Endodermal cell (in vitro differentiated cells): ENCODE results near the gene C6orf15. TPM values are rescaled to one million over a fixed set of nuclear protein-coding genes. Genes with fewer than 3 reads are reported as not detected.

Experiments used
- DNase-seq: peaks from one replicate; pipeline ENCODE4 v3.0.0-alpha.2; 2017
- H3K27ac ChIP-seq: 2 replicates; pipeline ENCODE4 v1.5.1; 2013; ENCODE audit warnings: mild to moderate bottlenecking, low read depth, low read length, moderate library complexity
- H3K27me3 ChIP-seq: 2 replicates; pipeline ENCODE4 v1.6.1; 2013; ENCODE audit warnings: mild to moderate bottlenecking, low read length, moderate library complexity; ENCODE audit not compliant: insufficient read depth, control insufficient read depth, poor library complexity, severe bottlenecking
- H3K36me3 ChIP-seq: 2 replicates; pipeline ENCODE4 v1.7.0; 2013; ENCODE audit warnings: mild to moderate bottlenecking, low read length, moderate library complexity; ENCODE audit not compliant: control insufficient read depth, insufficient read depth
- H3K4me1 ChIP-seq: one replicate; pipeline ENCODE4 v1.7.0; 2013; ENCODE audit warnings: low read length; ENCODE audit not compliant: control insufficient read depth, insufficient read depth
- H3K4me3 ChIP-seq: 2 replicates; pipeline ENCODE4 v1.5.1; 2013; ENCODE audit warnings: mild to moderate bottlenecking, low read length, moderate library complexity
- H3K9ac ChIP-seq: 2 replicates; pipeline ENCODE4 v1.6.1; 2013; ENCODE audit warnings: mild to moderate bottlenecking, low read length, moderate library complexity; ENCODE audit not compliant: poor library complexity, severe bottlenecking; ENCODE audit errors: extremely low read depth
- H3K9me3 ChIP-seq: 2 replicates; pipeline ENCODE4 v1.6.1; 2013; ENCODE audit warnings: mild to moderate bottlenecking, low read length, moderate library complexity; ENCODE audit not compliant: control insufficient read depth
- H3K27ac Mint-ChIP-seq: 2 replicates; pipeline ENCODE4 v1.8.0; 2020; ENCODE audit warnings: mixed read lengths
- H3K27me3 Mint-ChIP-seq: 2 replicates; pipeline ENCODE4 v1.8.0; 2021; ENCODE audit warnings: mild to moderate bottlenecking, mixed read lengths; ENCODE audit not compliant: insufficient read depth
- H3K36me3 Mint-ChIP-seq: 2 replicates; pipeline ENCODE4 v1.8.0; 2020; ENCODE audit warnings: low read depth, mixed read lengths
- H3K4me1 Mint-ChIP-seq: 2 replicates; pipeline ENCODE4 v1.8.0; 2020; ENCODE audit warnings: mixed read lengths
- H3K4me3 Mint-ChIP-seq: 2 replicates; pipeline ENCODE4 v1.8.0; 2020; ENCODE audit warnings: mild to moderate bottlenecking, moderate library complexity, mixed read lengths
- H3K9me3 Mint-ChIP-seq: 2 replicates; pipeline ENCODE4 v1.8.0; 2020; ENCODE audit warnings: mild to moderate bottlenecking, mixed read lengths
- CTCF ChIP-seq: fragments of 200-600 bp; sonication (generic); conservative IDR thresholded peaks from 2 replicates; pipeline ENCODE4 v1.5.0; 2021; ENCODE audit warnings: antibody characterized with exemption, mild to moderate bottlenecking
- WGBS, 2 experiments: methylation state at CpG; one replicate each; pipeline versions ENCODE4 v1.1.5 to v1.1.7; 2013; ENCODE audit warnings: missing lambda C conversion rate in 2 of 2, mixed read lengths in 1 of 2; ENCODE audit not compliant: insufficient coverage in 1 of 2, insufficient read length in 1 of 2; 5-methylcytosine and 5-hydroxymethylcytosine counted together
- total RNA-seq, 2 donors: library from RNA; stranded (reverse); fragmentation: NEBNext Ultra II Directional in 1 of 2; extraction: Animal tissue kit (Norgen Biotek cat#: 25700) in 1 of 2; gene quantifications; 2 replicates in 1 of 2; 3 replicates in 1 of 2; pipeline ENCODE4 v1.2.1, GENCODE V29; 2021

C6orf15 gene
- total RNA-seq, 2 donors from 2014 or later = not detected

GRCh38 chr6:31154436-31154835, 42.1 kb upstream of the C6orf15 start:
- Mint-ChIP-seq H3K9me3 (no peaks in the 10 kb centered on the region), H3K4me1 (peaks cover 11% of the 10 kb centered on the region), H3K4me3 (no peak overlapping the region), H3K27me3 (no peaks in the 10 kb centered on the region), H3K27ac (no peak overlapping the region), H3K36me3 (peaks cover 52% of the 10 kb centered on the region)
- Histone ChIP-seq H3K4me3 (no peak overlapping the region), H3K9ac (no peak overlapping the region), H3K27me3 (no peaks in the 10 kb centered on the region), H3K9me3 (no peaks in the 10 kb centered on the region), H3K36me3 (peaks cover 24% of the 10 kb centered on the region), H3K4me1 (peaks cover 3% of the 10 kb centered on the region), H3K27ac (no peak overlapping the region)
- TF ChIP-seq CTCF = no peak
- WGBS, 2 experiments = 94 to 97% methylated on average over 6 to 15 of the region's 15 CpGs
- DNase-seq = no peak

DNA sequence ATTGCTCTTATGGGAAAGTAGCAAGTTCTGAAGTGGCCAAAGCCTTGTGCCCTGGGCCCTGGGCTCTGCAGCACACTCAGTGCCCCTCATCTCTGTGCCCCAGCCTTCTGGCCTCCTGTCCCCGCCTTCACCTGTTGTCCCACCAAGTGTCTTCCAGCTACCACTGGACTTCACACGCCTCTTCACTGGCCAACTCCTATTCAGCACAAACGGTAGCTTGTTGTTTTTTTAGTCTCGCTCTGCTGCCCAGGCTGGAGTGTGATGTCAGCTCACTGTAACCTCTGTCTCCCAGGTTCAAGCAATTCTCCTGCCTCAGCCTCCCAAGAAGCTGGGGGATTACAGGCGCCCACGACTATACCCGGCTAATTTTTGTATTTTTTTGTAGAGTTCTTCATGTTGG, 40.4 kb upstream of the C6orf15 start:
- DNase-seq = no peak
- no peaks in the 10 kb centered on the region for H3K27me3 Mint-ChIP-seq
- H3K36me3 Mint-ChIP-seq = peaks cover 60% of the 10 kb centered on the region
- peaks cover 3% of the 10 kb centered on the region for H3K4me1 ChIP-seq
- H3K27ac Mint-ChIP-seq = no peak overlapping the region
- H3K9me3 Mint-ChIP-seq = no peaks in the 10 kb centered on the region
- H3K4me1 Mint-ChIP-seq = peaks cover 9% of the 10 kb centered on the region
- H3K27me3 ChIP-seq = no peaks in the 10 kb centered on the region
- H3K9ac ChIP-seq = no peak overlapping the region
- WGBS, 2 experiments = 93 to 94% methylated on average over 5 to 7 of the region's 7 CpGs
- no peak overlapping the region for H3K4me3 ChIP-seq
- H3K27ac ChIP-seq = no peak overlapping the region
- peaks cover 24% of the 10 kb centered on the region for H3K36me3 ChIP-seq
- TF ChIP-seq CTCF = no peak
- no peaks in the 10 kb centered on the region for H3K9me3 ChIP-seq
- no peak overlapping the region for H3K4me3 Mint-ChIP-seq

GRCh38 chr6:31149827-31150447, 37.6 kb upstream of the C6orf15 start:
- Histone ChIP-seq H3K27me3 (no peaks in the 10 kb centered on the region), H3K4me3 (no peak overlapping the region), H3K27ac (no peak overlapping the region), H3K36me3 (peaks cover 13% of the 10 kb centered on the region), H3K9me3 (no peaks in the 10 kb centered on the region), H3K9ac (no peak overlapping the region), H3K4me1 (no peaks in the 10 kb centered on the region)
- no peaks in the 10 kb centered on the region for H3K27me3 Mint-ChIP-seq
- no peaks in the 10 kb centered on the region for H3K9me3 Mint-ChIP-seq
- DNase-seq = no peak
- 91 to 96% methylated on average over 5 to 6 of the region's 6 CpGs for WGBS, 2 experiments
- peaks cover 62% of the 10 kb centered on the region for H3K36me3 Mint-ChIP-seq
- no peak overlapping the region for H3K27ac Mint-ChIP-seq
- H3K4me3 Mint-ChIP-seq = no peak overlapping the region
- TF ChIP-seq CTCF = no peak
- H3K4me1 Mint-ChIP-seq = no peaks in the 10 kb centered on the region
